NCI-H2171 treated with DMSO at 0.1 percent for 48 hours (cell line): ENCODE results near the gene CPA1.
A peak's percentile ranks its signal among the peaks of the same experiment; 100 is the strongest.

Experiments used
- DNase-seq: peaks from one replicate; lab custom pipeline; 2025; lab: John Stamatoyannopoulos, UW

The CPA1 gene

GRCh38 chr7:130379921-130380860 is at the start of gene CPA1:
CPA1 (plus strand) TSS chr7:130380494; CDS start chr7:130380521, 27 bp downstream.
- peak; percentile 23 for DNase-seq

- DNase-seq: no peak
Observed at GRCh38 chr7:130332259-130333053, 47.8 kb upstream of the CPA1 start.

- no peak for DNase-seq
Observed at GRCh38 chr7:130333832-130334231, 46.5 kb upstream of the CPA1 start.

GRCh38 chr7:130334274-130334673 is 46.0 kb upstream of the CPA1 start:
- no peak for DNase-seq

GRCh38 chr7:130337410-130337971 is 42.8 kb upstream of the CPA1 start:
- DNase-seq: no peak

GRCh38 chr7:130338233-130338632 is 42.1 kb upstream of the CPA1 start:
- no peak for DNase-seq

GRCh38 chr7:130341882-130342281 is 38.4 kb upstream of the CPA1 start:
- no peak for DNase-seq

GRCh38 chr7:130342701-130343380 is 37.5 kb upstream of the CPA1 start:
- DNase-seq: no peak

GRCh38 chr7:130344271-130344866 is 35.9 kb upstream of the CPA1 start, which contains the start of gene CPA5:
CPA5 (plus strand) TSS chr7:130344816; CDS start chr7:130346486, 1,670 bp downstream.
- DNase-seq: no peak

- DNase-seq: peak; percentile 41
Observed at GRCh38 chr7:130345136-130345535, 35.2 kb upstream of the CPA1 start.

GRCh38 chr7:130345725-130346124 is 34.6 kb upstream of the CPA1 start:
- DNase-seq: no peak

- no peak for DNase-seq
Observed at GRCh38 chr7:130346177-130346905, 34.0 kb upstream of the CPA1 start.

- DNase-seq: no peak
Observed at GRCh38 chr7:130346941-130347340, 33.4 kb upstream of the CPA1 start.

GRCh38 chr7:130349911-130350782 is 30.1 kb upstream of the CPA1 start:
- no peak for DNase-seq

- no peak for DNase-seq
Observed at GRCh38 chr7:130350945-130351790, 29.1 kb upstream of the CPA1 start.

- DNase-seq: no peak
Observed at GRCh38 chr7:130351791-130352090, 28.6 kb upstream of the CPA1 start.

GRCh38 chr7:130352194-130353074 is 27.9 kb upstream of the CPA1 start:
- DNase-seq: peak; percentile 75

GRCh38 chr7:130353196-130353595 is 27.1 kb upstream of the CPA1 start:
- no peak for DNase-seq
